Stimulated activated CD4-positive, alpha-beta T cell treated with anti-CD3 and anti-CD28 coated beads, TNF-alpha, amount 100 ng/mL, for 4 hours (primary cell): ENCODE data around the gene MAPK9.

Experiments used
- DNase-seq, 3 experiments: peaks; one replicate each; pipeline ENCODE4 v3.0.0-alpha.2; 2020; ENCODE audit warnings: low read depth in 3 of 3

MAPK9 gene

GRCh38 chr5:180294913-180295555 lies 3.2 kb upstream of the MAPK9 start:
- no peak for DNase-seq

- DNase-seq, result no peak
Measured at GRCh38 chr5:180294411-180294810, 2.5 kb upstream of the MAPK9 start.

GRCh38 chr5:180291234-180291940 lies 496 bp downstream of the MAPK9 start:
- peak in 1 of 3 experiments; percentile 26 for DNase-seq

GRCh38 chr5:180290568-180291233 lies 1.2 kb downstream of the MAPK9 start:
- no peak for DNase-seq

- DNase-seq, result no peak
Measured at GRCh38 chr5:180289966-180290365, 1.9 kb downstream of the MAPK9 start.

- no peak for DNase-seq
Measured at GRCh38 chr5:180289433-180289832, 2.5 kb downstream of the MAPK9 start.

GRCh38 chr5:180287868-180288267 lies 4.0 kb downstream of the MAPK9 start:
- DNase-seq, result no peak

GRCh38 chr5:180287404-180287803 lies 4.5 kb downstream of the MAPK9 start:
- DNase-seq, result no peak

- DNase-seq, result no peak
Measured at GRCh38 chr5:180284149-180284548, 7.7 kb downstream of the MAPK9 start.

GRCh38 chr5:180283026-180283615 lies 8.8 kb downstream of the MAPK9 start:
- DNase-seq, result no peak

GRCh38 chr5:180282281-180282680 lies 9.6 kb downstream of the MAPK9 start:
- no peak for DNase-seq

GRCh38 chr5:180281706-180282105 lies 10.2 kb downstream of the MAPK9 start:
- no peak for DNase-seq

GRCh38 chr5:180274695-180275094 lies 17.2 kb downstream of the MAPK9 start:
- no peak for DNase-seq

- DNase-seq, result no peak
Measured at GRCh38 chr5:180271221-180271620, 20.7 kb downstream of the MAPK9 start.

- no peak for DNase-seq
Measured at GRCh38 chr5:180259260-180259611, 32.6 kb downstream of the MAPK9 start.

GRCh38 chr5:180253036-180253824 lies 38.7 kb downstream of the MAPK9 start:
- DNase-seq, result no peak

- DNase-seq, result no peak
Measured at GRCh38 chr5:180251887-180252286, 40.0 kb downstream of the MAPK9 start.

GRCh38 chr5:180251141-180251540 lies 40.7 kb downstream of the MAPK9 start:
- DNase-seq, result no peak

GRCh38 chr5:180250329-180250728 lies 41.6 kb downstream of the MAPK9 start:
- no peak for DNase-seq

GRCh38 chr5:180241600-180241999 lies 50.3 kb downstream of the MAPK9 start:
- no peak for DNase-seq

- DNase-seq, result no peak
Measured at GRCh38 chr5:180238631-180239030, 53.3 kb downstream of the MAPK9 start.

GRCh38 chr5:180235846-180236245 lies 56.0 kb downstream of the MAPK9 start:
- no peak for DNase-seq
